Left forelimb (tissue), 1 donor: ENCODE data around the gene TMEM252.

Experiments
- DNase-seq: peaks from one replicate; pipeline ENCODE4 v3.0.0-alpha.2; 2018; ENCODE audit warnings: low spot score

TMEM252 gene, protein sequence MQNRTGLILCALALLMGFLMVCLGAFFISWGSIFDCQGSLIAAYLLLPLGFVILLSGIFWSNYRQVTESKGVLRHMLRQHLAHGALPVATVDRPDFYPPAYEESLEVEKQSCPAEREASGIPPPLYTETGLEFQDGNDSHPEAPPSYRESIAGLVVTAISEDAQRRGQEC

DNA sequence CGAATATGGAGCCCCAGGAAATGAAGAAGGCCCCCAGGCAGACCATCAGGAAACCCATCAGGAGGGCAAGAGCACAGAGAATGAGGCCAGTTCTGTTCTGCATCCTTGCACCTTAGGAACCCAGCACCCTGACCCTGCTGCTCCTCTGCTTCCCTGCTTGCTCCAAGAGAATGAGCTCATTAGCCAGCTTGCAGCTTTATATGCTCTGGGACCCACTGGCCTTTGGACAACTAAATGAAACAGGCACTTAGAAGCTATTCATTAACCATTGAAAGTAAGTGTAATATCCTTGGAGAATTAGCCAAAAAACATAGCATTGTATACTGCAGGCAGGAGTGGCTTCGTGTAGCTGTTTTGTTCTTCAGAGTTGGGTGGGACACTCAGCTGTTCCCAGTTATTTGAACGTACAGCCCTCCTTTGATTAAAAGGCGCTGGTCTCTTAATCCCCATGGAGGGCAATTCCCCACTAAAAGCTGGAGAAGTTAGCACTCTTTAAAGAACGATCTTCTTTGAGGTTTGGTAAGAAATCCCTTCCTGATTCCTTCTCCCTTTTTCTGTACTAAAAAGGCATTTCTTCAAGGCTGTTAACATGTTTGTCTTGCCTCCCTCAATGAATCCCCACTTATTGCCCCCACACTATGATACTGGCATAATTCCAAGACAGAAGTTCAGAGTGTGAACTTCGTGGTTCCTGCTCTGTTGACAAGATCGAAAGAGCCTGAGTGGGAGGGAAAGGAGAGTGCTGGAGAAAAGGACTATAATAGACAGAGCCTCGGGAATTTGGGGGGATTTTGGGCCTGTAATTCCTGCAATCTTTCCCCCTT, at the start of gene TMEM252:
TMEM252 (minus strand) TSS at position 172 of the 824 bp plus-strand sequence; CDS start at position 103, 69 bp downstream.
- DNase-seq: no peak

DNA sequence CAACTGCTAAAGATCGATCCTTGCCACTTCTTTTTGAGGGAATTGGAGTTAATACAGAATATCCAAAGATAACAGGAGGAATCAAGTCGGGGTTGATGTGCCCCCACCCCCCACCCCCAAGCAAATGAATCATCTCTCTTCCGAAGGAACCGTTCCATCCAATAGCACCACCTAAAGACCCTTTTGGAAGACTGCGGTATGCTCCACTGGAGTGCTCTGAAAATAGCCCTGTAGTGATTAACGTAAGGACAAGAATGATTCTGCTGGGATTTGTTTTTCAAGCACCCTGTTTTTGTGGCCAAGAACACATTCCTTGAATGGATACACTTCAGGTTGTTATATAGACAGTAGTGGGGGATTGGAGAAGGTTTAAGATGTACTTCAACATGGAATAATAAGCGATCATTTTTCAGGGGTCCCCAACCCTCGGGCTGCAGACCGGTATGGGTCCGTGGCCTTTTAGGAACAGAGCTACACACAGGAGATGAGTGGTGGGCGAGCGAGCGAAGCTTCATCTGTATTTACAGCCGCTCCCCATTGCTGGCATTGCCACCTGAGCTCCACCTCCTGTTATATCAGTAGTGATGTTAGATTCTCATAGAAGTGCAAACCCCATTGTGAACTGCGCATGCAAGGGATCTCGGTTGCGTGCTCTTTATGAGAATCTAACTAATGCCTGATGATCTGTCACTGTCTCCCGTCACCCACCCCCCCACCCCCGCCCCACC, 44.5 kb upstream of the TMEM252 start:
- DNase-seq: no peak

DNA sequence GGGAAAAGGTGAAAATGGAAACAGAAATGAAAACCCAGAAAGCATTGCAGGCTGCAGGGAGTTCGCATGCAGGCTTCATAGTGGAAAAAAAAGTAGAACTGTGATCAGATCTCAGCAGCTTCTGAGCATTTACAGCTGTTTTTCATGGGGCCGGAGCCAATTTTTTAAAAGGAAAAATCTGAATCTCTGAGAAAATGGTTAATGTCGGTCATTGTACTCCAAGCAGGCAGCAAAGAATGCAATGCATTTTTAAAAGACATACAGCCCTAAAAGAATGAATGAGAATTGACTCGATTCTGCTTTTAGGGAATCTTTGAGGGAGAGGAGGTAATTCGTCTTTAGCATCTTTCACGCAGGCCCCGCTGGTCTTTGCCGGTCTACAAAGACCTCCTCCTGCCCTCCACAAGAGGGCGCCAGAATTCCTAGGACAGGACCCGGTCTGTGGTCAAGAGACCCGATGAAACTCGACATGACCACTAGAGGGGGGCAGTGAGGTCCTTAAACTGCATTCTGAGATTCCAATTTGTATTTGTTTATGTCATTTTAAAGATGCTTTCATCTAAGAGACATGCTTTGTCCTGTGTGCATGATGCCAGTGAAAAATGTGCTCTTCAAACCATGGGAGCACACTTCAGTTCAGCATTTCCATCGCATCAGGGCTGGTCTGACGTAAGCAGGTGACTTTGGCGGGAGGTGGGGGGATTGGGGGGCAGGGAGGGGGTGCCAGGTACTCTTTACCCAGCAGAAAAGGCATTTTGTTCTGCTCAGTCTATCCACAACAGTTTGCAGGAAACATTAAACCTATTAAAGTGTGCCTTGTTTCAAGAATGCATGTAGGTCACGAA, 43.7 kb upstream of the TMEM252 start:
- peak; percentile 75 for DNase-seq

- DNase-seq: no peak
Measured at GRCh38 chr9:68581696-68582095, 41.0 kb upstream of the TMEM252 start.

DNA sequence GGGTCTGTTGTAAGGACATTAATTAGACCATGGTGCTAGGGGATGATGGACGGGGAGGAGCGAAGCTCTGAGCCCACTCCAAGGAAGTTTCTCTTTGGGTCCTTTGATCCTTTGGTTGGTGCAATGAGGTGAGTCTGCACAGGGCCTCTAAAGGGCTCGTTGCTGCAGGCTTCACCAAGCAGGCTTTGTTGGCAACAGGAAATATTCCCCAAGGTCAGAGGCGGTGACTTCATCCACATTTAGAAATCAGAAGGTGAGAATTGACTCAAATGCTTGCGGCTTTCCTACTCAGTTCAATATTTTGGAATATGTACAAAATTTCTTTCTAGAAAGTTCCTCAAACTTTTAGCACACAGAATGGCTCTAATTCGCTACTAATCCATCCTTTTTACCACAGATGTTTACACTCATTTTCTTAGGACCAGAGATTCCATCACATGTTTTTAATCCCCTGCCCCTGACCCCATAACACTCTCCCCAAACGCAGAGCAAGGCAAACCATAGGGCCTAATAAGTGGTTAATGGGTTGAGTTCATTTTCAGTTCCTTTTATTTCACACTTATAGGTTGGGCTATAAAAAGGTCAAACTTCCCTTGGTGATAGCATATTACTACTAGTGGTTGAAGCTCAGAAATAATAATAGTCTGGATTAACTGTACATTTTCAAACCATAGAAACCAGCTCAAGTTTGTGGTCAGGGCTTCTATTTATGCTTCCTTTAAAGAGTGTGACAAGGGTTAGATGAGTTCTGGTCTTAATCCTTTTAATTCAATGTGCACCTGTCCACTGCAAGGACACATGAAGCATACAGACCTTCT, 37.3 kb upstream of the TMEM252 start:
- no peak for DNase-seq

DNA sequence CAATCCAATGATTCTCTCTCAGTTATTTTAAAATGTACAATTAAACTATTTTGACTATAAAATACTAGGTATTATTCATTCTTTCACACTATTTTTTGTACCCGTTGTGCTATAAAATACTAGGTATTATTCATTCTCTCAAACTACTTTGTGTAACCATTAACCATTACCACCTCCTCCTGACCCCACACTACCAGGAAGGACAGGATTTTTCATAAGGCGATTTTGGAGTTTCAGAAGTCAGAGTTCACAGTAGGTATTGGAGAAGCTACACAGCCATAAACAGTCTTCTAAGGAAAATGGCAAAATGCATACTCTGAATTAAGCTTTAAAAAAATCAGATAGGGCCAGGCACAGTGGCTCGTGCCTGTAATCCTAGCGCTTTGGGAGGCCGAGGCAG, 35.1 kb upstream of the TMEM252 start:
- DNase-seq: no peak

DNA sequence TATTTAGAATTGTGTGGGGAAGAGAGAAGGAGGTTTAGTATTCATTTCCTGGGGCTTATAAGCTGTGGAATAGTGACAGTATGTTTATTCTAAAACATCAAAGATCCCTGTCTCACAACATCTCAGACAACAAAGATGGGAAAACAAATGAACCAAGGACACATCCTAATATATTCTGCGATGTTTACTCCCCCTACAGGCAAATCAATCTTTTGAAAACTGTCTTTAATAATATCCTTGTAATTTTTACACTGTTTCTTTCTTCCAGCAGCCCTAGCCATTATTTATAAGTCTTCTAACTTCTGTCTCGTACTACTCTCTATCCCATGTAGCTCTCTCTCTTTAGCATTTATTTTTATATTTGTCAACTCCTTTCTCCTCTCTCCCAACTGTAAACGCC, 33.5 kb upstream of the TMEM252 start:
- DNase-seq: no peak

GRCh38 chr9:68567565-68567964, 26.9 kb upstream of the TMEM252 start:
- no peak for DNase-seq

DNA sequence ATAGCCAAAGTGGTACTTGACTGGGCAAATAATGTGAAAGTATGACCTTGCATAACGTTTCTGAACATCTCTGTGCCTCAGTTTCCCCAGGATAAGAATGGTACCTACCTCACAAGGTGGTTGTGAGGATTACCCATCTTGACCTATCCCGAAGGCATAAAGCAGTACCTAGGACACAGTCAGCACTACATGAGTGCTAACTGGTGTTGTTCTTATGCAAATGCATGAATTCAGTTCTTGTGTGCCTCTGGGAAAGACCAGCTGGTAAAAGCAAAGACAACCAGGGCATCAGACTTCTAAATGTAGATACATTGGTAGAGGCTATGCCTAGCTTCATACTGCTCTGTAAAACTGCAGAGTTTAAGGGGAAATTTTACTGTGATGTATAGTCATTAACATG, 21.8 kb upstream of the TMEM252 start:
- no peak for DNase-seq

GRCh38 chr9:68560071-68560844, 19.6 kb upstream of the TMEM252 start:
- DNase-seq: no peak

GRCh38 chr9:68558545-68558944, 17.9 kb upstream of the TMEM252 start:
- DNase-seq: no peak

GRCh38 chr9:68555437-68556150, 14.9 kb upstream of the TMEM252 start:
- DNase-seq: no peak

DNA sequence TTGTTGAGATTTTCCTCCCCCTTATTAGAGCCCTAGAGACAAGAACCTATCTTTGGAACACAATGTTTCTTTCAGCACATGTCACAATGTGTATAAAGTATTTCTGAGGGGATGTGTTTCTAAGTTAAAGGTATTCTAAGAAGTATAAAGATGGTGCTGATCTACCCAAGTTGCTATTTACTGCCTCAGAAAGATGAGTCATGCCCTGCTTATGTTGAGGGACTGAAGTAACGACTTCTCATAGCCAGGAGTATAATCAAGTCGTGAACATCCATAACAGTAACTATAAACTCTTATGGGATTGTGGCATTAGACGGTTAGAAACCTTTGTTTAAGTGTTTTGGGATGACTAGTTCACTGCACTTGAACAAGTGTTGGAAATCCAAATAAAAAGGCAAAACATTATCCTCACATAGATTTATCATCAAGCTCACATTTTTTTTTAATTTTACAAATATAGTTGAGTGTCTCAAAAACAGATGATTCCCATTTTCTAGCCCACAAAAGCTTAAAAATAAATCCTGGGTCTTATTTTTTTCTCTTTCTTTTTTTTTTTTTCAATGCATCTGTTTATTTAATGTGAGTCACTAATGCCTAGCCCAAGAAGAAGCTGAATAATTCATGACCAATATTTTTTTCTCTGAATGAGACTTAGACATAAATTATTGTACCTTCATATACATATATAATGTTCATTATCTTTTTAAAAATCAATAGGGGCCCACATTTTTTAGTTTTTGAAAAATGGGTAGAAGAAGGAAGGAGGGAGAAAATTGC, 12.2 kb upstream of the TMEM252 start:
- DNase-seq: no peak

- DNase-seq: no peak
Measured at GRCh38 chr9:68551191-68551590, 10.5 kb upstream of the TMEM252 start.

- no peak for DNase-seq
Measured at GRCh38 chr9:68548241-68548640, 7.6 kb upstream of the TMEM252 start.

GRCh38 chr9:68547417-68547816, 6.7 kb upstream of the TMEM252 start:
- DNase-seq: no peak

DNA sequence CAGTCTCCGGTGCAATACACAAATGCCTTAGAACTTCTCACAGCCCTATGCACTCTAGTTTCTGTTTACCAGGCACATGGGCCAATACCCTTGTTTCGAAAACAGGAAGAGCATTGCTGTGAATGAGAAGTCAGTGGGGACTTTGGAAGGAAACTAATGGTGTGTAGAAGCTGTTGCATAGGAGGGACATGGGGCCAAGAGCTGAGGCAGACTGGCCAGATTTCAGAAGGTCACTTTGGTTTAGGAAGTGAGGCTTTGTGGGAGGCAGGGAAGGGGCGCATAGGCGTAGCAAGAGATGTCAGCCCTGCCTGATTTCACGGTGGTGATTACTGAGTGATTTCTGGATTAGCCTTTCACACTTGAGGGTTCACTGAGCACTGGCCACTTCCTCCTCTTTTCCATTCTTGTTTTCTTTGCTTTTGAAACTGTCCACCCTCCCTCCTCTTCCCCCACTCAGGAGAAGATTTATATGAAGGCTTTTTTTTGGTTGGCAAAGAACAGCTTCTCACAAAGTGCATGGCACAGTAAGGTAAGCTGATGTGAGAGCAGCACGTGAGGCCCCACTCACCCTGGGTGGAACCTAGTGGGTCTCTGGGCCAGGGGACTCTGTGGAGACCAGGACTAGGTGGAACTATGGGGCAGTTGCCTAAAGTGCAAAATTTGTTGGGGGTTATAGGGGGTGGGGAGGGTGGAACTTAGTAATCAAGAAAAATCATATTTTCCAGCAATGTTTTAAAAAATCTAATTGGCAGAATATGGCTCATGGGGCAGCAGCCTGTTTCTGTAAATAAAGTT, 6.1 kb upstream of the TMEM252 start:
- no peak for DNase-seq

- no peak for DNase-seq
Measured at GRCh38 chr9:68545033-68545705, 4.5 kb upstream of the TMEM252 start.
